GM10266 (cell line): ENCODE results near the gene AOC2.

Experiments used
- DNase-seq: peaks from one replicate; pipeline ENCODE4 v3.0.0; 2012; ENCODE audit errors: extremely low spot score
- TF ChIP-seq, protein P1 (sequence below): IDR thresholded peaks from 2 replicates; pipeline ENCODE4 v1.5.1; 2012; ENCODE audit warnings: mild to moderate bottlenecking, low read depth; ENCODE audit not compliant: control insufficient read depth, insufficient read depth; ENCODE audit errors: missing control alignments

The AOC2 gene, protein sequence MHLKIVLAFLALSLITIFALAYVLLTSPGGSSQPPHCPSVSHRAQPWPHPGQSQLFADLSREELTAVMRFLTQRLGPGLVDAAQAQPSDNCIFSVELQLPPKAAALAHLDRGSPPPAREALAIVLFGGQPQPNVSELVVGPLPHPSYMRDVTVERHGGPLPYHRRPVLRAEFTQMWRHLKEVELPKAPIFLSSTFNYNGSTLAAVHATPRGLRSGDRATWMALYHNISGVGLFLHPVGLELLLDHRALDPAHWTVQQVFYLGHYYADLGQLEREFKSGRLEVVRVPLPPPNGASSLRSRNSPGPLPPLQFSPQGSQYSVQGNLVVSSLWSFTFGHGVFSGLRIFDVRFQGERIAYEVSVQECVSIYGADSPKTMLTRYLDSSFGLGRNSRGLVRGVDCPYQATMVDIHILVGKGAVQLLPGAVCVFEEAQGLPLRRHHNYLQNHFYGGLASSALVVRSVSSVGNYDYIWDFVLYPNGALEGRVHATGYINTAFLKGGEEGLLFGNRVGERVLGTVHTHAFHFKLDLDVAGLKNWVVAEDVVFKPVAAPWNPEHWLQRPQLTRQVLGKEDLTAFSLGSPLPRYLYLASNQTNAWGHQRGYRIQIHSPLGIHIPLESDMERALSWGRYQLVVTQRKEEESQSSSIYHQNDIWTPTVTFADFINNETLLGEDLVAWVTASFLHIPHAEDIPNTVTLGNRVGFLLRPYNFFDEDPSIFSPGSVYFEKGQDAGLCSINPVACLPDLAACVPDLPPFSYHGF

GRCh38 chr17:42844271-42844670 lies at the start of gene AOC2:
AOC2 (plus strand) TSS chr17:42844580; CDS start chr17:42844627, 47 bp downstream.
- TF ChIP-seq, protein P1, sequence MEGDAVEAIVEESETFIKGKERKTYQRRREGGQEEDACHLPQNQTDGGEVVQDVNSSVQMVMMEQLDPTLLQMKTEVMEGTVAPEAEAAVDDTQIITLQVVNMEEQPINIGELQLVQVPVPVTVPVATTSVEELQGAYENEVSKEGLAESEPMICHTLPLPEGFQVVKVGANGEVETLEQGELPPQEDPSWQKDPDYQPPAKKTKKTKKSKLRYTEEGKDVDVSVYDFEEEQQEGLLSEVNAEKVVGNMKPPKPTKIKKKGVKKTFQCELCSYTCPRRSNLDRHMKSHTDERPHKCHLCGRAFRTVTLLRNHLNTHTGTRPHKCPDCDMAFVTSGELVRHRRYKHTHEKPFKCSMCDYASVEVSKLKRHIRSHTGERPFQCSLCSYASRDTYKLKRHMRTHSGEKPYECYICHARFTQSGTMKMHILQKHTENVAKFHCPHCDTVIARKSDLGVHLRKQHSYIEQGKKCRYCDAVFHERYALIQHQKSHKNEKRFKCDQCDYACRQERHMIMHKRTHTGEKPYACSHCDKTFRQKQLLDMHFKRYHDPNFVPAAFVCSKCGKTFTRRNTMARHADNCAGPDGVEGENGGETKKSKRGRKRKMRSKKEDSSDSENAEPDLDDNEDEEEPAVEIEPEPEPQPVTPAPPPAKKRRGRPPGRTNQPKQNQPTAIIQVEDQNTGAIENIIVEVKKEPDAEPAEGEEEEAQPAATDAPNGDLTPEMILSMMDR, result no peak
- no peak for DNase-seq

DNA sequence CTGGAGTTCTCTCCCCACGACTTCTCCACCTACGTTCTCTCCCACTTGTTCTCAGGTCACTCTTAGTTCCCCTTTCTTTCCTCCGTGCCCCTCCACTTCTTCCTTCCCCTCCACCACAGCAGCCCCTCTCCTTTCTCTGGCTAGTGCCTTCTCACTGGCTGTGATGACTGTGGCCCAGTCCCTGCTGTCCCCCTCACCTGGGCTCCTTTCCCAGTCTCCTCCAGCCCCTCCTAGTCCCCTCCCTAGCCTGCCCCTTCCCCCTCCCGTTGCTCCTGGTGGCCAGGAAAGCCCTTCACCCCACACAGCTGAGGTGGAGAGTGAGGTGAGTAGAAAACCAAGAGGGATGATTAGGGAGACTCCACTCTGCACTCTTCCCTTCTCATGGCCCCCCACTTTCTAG lies 49.3 kb upstream of the AOC2 start:
- no peak for DNase-seq
- TF ChIP-seq, protein P1, result no peak

DNA sequence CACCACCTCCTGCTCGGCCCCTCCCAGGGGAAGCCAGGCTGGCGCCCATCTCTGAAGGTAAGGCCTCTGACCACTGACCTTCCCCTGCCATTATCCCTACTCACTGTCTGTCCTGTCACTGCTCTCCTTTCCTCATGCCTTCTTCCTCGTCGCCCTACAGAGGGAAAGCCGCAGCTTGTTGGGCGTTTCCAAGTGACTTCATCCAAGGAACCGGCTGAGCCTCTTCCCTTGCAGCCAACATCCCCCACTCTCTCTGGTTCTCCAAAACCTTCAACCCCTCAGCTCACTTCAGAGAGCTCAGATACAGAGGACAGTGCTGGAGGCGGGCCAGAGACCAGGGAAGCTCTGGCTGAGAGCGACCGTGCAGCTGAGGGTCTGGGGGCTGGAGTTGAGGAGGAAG lies 48.9 kb upstream of the AOC2 start:
- TF ChIP-seq, protein P1, result no peak

DNA sequence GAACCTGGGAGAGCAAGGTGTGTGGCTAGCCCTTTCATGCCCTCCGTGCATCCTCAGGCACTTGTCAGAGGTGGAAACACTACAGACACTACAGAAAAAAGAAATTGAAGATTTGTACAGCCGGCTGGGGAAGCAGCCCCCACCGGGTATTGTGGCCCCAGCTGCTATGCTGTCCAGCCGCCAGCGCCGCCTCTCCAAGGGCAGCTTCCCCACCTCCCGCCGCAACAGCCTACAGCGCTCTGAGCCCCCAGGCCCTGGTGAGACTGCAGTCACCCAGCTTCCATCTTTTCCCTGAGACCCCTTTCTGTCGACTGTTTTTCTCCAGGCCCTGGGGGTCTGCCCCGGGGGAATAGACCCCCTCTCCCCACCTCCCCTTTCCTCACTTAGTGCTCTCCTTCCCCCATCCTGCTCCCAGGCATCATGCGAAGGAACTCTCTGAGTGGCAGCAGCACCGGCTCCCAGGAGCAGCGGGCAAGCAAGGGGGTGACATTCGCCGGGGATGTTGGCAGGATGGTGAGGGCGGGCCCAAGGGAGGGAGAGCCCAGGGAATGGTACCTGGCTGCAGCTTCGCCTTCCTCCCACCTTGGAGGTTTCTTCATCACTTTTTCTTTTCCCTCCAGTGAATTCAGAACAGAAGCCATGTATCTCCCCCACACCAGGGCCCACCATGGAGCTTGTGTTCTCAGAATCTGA lies 48.2 kb upstream of the AOC2 start:
- TF ChIP-seq, protein P1, result no peak
- DNase-seq, result no peak

More for the DNA sequence above, 48.9 kb upstream of the AOC2 start:
- DNase-seq, result no peak

- no peak for DNase-seq
- TF ChIP-seq, protein P1, result no peak
Measured at GRCh38 chr17:42797067-42798007, 47.0 kb upstream of the AOC2 start.

DNA sequence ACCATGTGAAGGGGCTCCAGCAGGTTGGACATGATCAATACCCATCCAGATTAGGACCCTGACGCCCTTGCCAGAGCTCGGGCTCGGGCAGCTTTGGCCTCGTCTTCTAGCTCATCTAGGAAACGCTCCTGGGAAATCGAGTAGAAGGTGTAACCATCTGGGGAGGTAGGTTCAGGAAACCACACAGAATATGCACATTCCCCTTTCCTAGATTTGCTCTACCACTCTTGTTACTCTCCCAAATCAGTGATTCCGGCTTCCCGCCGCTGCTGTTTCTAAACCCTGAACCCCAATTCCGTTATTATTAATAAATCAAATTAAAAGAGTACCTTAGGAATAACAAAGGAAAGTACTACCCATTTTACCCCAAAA lies 46.4 kb upstream of the AOC2 start:
- DNase-seq, result no peak
- TF ChIP-seq, protein P1, result no peak
